GM21619 (cell line): Measurements from ENCODE around the gene BCL3.

Experiments used
- ATAC-seq: cut with Tn5 transposase; IDR thresholded peaks from one replicate; pipeline ENCODE4 v1.9.1; 2021; ENCODE audit not compliant: unreplicated experiment

The BCL3 gene

GRCh38 chr19:44783545-44783944 lies 35.0 kb downstream of the BCL3 start:
- no peak for ATAC-seq

DNA sequence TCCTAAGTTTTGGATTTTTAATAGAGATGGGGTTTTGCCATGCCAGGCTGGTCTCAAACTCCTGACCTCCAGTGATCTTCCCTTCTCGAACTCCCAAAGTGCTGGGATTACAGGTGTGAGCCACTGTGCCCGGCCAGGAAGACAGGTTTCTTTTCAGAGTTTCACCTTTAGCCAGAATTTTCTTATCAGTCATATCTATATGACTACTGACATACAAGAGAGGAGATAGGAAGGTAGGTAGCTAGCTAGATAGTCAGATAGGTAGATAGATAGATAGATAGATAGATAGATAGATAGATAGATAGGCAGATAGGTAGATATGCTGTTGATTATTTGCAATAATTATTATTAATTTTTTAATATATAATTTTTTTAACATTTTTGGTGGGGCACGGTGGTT lies 36.8 kb downstream of the BCL3 start:
- no peak for ATAC-seq

- no peak for ATAC-seq
These were observed 37.5 kb downstream of the BCL3 start for GRCh38 chr19:44785993-44786392.

DNA sequence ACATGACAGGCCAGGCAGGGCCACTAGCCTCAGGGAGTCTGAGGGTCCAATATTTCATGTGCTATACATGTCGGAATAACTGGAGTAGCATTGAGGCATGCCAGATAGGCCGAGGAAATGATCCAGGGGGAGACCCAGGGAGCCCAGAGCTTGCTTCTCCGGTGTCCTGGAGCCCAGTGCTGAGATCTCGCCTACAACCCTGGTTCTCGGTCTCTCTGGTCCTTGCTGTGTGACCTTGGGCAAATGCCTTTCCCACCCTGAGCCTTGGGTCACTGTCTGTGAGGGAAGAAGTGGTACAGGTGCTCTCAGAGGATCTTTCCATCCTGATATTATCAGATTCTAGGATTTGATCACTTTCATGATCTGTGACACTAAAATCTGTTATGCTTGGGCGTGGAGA lies 40.5 kb downstream of the BCL3 start:
- ATAC-seq = no peak

- no peak for ATAC-seq
These were observed 41.5 kb downstream of the BCL3 start for GRCh38 chr19:44789943-44790483.

GRCh38 chr19:44792281-44792680 lies 43.8 kb downstream of the BCL3 start:
- no peak for ATAC-seq

DNA sequence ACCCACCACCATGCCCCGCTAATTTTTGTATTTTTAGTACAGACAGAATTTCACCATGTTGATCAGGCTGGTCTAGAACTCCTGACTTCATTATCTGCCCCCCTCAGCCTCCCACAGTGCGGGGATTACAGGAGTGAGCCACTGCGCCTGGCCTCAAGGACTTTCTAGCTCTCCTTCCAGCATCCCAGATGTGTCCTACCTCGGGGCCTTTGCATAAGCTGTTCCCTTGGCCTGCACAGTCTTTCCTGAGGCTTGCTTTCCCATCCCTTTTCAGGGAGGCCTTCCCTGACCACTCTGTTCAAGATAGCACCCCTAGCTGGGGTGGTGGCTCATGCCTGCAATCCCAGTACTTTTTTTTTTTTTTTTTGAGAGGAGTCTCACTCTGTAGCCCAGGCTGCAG lies 46.1 kb downstream of the BCL3 start:
- ATAC-seq = no peak

GRCh38 chr19:44795398-44795987 lies 47.0 kb downstream of the BCL3 start:
- no peak for ATAC-seq

GRCh38 chr19:44796701-44797115 lies 48.2 kb downstream of the BCL3 start:
- no peak for ATAC-seq

DNA sequence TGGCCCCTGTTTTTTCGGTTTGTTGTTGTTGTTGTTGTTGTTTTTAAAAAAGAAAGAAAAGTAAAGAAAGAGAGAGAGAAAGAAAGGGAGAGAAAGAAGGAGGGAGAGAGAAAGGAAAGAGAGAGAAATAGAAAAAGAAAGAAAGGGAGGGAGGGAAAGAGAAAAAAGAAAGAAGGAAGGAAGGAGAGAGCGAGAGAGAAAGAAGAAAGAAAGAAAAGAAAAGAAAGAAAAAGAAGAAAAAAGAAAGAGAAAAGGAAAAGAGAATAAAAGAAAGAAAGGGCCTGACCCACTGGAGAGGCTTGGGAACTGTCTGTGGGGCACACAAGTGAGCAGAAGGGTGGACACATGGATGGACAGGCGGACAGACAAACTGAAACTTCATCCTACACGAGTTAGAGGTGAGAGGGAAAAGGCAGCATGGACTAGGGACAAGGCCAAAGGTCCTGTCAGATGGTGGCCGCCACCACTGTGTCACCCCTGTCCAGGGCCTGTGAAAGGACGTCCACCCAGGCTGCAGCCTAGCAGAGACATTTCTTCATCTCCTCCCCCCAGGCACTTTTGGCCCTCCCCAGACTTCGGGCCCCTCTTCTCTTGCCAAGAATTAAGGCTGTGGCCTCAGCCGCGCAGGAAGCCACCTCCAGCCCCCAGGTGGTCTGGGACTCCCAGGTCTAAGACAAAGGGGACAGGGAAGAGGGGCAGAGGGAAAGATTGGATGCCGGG lies 51.3 kb downstream of the BCL3 start:
- no peak for ATAC-seq

DNA sequence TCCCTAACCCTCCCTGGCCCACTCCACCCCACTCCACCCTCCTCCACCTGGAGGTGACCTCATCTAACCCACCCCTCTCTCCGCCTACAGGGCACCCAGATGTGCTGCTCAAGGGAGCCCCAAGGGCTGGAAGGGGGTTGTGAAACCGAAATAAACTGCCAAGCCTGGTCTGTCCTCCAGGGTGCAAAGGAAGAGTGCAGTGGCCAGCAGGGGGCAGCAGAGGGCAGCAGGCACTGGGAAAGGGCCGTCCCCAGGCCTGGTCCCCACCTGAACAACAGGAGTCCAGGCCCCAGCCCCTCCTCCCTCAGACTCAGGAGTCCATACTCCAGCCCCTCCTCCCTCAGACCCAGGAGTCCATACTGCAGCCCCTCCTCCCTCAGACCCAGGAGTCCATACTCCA lies 52.0 kb downstream of the BCL3 start:
- ATAC-seq = peak; percentile 56

GRCh38 chr19:44803442-44804428 lies 55.2 kb downstream of the BCL3 start:
- ATAC-seq = no peak

- no peak for ATAC-seq
These were observed 57.8 kb downstream of the BCL3 start for GRCh38 chr19:44806291-44806690.

DNA sequence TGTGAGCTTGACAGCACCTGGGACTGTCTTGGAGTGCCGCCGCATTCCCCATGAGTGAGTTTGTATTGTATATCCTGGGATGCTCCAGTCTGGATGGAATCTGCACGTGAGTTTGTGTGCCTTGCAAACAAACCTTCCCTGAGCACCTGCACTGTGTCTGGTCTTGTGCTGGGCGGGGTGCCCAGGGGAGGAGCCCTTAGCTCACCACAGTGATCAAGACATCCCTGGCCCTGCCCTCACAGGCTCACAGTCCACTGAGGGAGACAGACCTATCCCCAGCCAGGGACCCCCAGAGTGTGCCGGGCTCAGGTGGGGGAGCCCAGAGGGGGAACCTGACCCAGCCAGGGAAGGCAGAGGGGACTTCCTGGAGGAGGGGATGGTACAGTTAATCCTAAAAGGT lies 58.7 kb downstream of the BCL3 start:
- no peak for ATAC-seq

DNA sequence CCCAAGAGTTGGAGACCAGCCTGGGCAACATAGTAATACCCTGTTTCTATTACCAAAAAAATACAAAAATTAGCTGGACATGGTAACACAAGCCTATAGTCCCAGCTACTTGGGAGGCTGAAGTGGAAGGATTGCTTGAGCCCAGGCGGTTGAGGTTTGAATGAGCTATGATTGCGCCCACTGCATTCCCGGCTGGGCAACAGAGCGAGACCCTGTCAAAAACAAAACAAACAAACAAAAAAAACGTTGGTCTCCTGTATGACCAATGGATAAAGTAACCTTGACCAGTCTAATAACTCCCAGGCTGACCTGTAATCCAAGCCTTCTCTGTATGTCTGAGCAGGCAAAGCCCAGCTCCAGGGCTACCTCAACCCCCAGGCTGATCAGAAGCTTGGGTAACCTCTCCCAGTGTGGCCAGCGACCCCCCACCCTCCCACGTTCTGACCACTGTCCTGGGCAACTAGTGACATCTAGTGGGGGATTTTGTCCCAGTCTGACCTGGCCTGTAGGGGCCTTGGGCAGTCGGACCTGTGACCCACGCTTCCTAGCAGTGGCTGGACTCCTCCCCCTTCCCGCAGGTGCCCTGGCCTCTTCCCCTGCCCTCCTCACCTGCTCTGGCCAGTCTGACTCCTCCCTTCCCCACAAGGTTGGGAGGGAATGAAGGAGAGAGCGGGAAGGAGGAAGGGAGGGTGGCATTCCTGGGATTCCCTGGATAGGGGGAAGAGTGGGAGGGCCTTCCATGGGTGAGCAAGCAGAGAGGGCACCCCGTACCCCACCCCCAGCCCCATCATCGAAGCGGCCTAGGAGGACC lies 59.3 kb downstream of the BCL3 start:
- no peak for ATAC-seq

- ATAC-seq = no peak
These were observed 60.2 kb downstream of the BCL3 start, which contains the start of gene BCAM for GRCh38 chr19:44808463-44809371. Gene BCAM (plus strand): TSS chr19:44809103. CDS start chr19:44809125, 22 bp downstream.
